T-cell (primary cell): ENCODE measurements around the gene CBARP. TPM values are rescaled to one million over a fixed set of nuclear protein-coding genes. Genes with fewer than 3 reads are reported as not detected.
A peak's percentile ranks its signal among the peaks of the same experiment; 100 is the strongest.

Source experiments
- ATAC-seq, 4 experiments: fragments of 200-7000 bp in 3 of 4; fragments of 150-1000 bp in 1 of 4; cut with Tn5 transposase; replicated peaks in 1 of 4; 1 replicate in 3 of 4; 2 replicates in 1 of 4; pipeline ENCODE4 v1.10.0; 2021; ENCODE audit warnings: moderate library complexity in 3 of 4, mild to moderate bottlenecking in 2 of 4, moderate number of reproducible peaks in 1 of 4
- CTCF ChIA-PET, 2 donors: fragments of 300-600 bp; sonication (Branson Sonifier 250); formaldehyde crosslinking; loops; one replicate each; lab custom pipeline; 2022; ENCODE audit warnings: antibody characterized with exemption in 2 of 2; lab: Charles Lee
- POLR2A ChIA-PET, 2 donors: fragments of 300-600 bp; sonication (Branson Sonifier 250); formaldehyde crosslinking; loops; one replicate each; lab custom pipeline; 2022; ENCODE audit warnings: antibody characterized with exemption in 2 of 2; lab: Charles Lee
- DNase-seq, 35 experiments: peaks; one replicate each; pipeline versions ENCODE4 v3.0.0 to v3.0.0-alpha.2; 2013 to 2023
- H3K27ac ChIP-seq: one replicate; pipeline ENCODE4 v1.5.1; 2013; ENCODE audit warnings: low read length
- H3K27me3 ChIP-seq, 2 experiments: replicated peaks in 1 of 2; 1 replicate in 1 of 2; 2 replicates in 1 of 2; pipeline versions ENCODE4 v1.6.1 to v1.7.0; 2013; ENCODE audit warnings: low read length in 1 of 2, mixed read lengths in 1 of 2; ENCODE audit not compliant: control insufficient read depth in 2 of 2, insufficient read depth in 2 of 2; ENCODE audit errors: extremely low read depth in 1 of 2
- H3K36me3 ChIP-seq, 2 donors: 1 replicate in 1 of 2; 2 replicates in 1 of 2; pipeline versions ENCODE4 v1.6.1 to v1.7.0; 2013; ENCODE audit warnings: low read length in 1 of 2; ENCODE audit not compliant: control insufficient read depth in 2 of 2, insufficient read depth in 1 of 2; ENCODE audit errors: extremely low read depth in 1 of 2
- H3K4me1 ChIP-seq, 2 experiments: 1 replicate in 1 of 2; 2 replicates in 1 of 2; pipeline versions ENCODE4 v1.6.1 to v1.7.0; 2013; ENCODE audit warnings: low read length in 2 of 2, mixed read lengths in 1 of 2; ENCODE audit not compliant: insufficient read depth in 2 of 2, control insufficient read depth in 1 of 2; ENCODE audit errors: extremely low read depth in 1 of 2
- H3K4me3 ChIP-seq, 2 donors: 1 replicate in 1 of 2; 2 replicates in 1 of 2; pipeline versions ENCODE4 v1.5.1 to v1.7.0; 2013; ENCODE audit warnings: mild to moderate bottlenecking in 2 of 2, low read length in 1 of 2, moderate library complexity in 1 of 2; ENCODE audit not compliant: control insufficient read depth in 1 of 2; ENCODE audit errors: extremely low read depth in 1 of 2
- H3K9me3 ChIP-seq: 2 replicates; pipeline ENCODE4 v1.7.0; 2013
- H3K27ac Mint-ChIP-seq, 2 donors: one replicate each; pipeline ENCODE4 v1.8.0; 2020 to 2021; ENCODE audit warnings: mild to moderate bottlenecking in 2 of 2, mixed read lengths in 2 of 2
- H3K27me3 Mint-ChIP-seq, 2 donors: one replicate each; pipeline ENCODE4 v1.8.0; 2021 to 2022; ENCODE audit warnings: mixed read lengths in 2 of 2
- H3K36me3 Mint-ChIP-seq: one replicate; pipeline ENCODE4 v1.8.0; 2021; ENCODE audit warnings: mixed read lengths
- H3K4me1 Mint-ChIP-seq, 3 donors: one replicate each; pipeline ENCODE4 v1.8.0; 2020 to 2022; ENCODE audit warnings: mixed read lengths in 3 of 3, mild to moderate bottlenecking in 1 of 3
- H3K4me3 Mint-ChIP-seq, 3 donors: one replicate each; pipeline ENCODE4 v1.8.0; 2020 to 2022; ENCODE audit warnings: mild to moderate bottlenecking in 3 of 3, mixed read lengths in 3 of 3, moderate library complexity in 3 of 3
- H3K9me3 Mint-ChIP-seq, 3 donors: one replicate each; pipeline ENCODE4 v1.8.0; 2020 to 2022; ENCODE audit warnings: mixed read lengths in 3 of 3
- WGBS: methylation state at CpG from one replicate; pipeline ENCODE4 v1.1.5; 2013; ENCODE audit warnings: missing lambda C conversion rate; ENCODE audit not compliant: insufficient coverage; 5-methylcytosine and 5-hydroxymethylcytosine counted together
- total RNA-seq, 35 experiments: library from RNA in 6 of 35; stranded (reverse) in 6 of 35; fragments of 120-200 nt in 1 of 35; gene quantifications; one replicate each; pipeline versions ENCODE4 v1.2.1 to v1.2.4 and lab custom pipeline; 2013 to 2026

CBARP gene
- total RNA-seq, 5 donors from 2014 or later (not counting 1 experiment from before 2014, with no cell fraction given) = 0.08 to 0.36 (median 0.23) TPM; not detected in 1

GRCh38 chr19:1258707-1259205 lies 21.0 kb upstream of the CBARP start:
- no peaks in the 10 kb centered on the region for H3K27me3 Mint-ChIP-seq
- Histone ChIP-seq H3K4me1 (peaks cover 40 to 92% of the 10 kb centered on the region in 2 experiments), H3K27ac (peak overlapping the region; percentile 99), H3K36me3 (peaks cover 13 to 45% of the 10 kb centered on the region in 2 donors), H3K4me3 (peak overlapping the region; percentile 54 to 63), H3K27me3 (no peaks in the 10 kb centered on the region), H3K9me3 (no peaks in the 10 kb centered on the region)
- peaks cover 12% of the 10 kb centered on the region for H3K36me3 Mint-ChIP-seq
- ATAC-seq (peak in 2 of 4 experiments; percentile 1 to 8), DNase-seq (peak in 3 of 35 experiments; percentile 27 to 50 (median 31))
- CTCF ChIA-PET = interaction anchor here in 1 of 2 donors (1.0 to 2.0 kb wide), 3 partner anchors 8 to 15 kb away, joined by 3 to 5 read pairs (median 5); partner anchors contain the start of gene CIRBP
- H3K9me3 Mint-ChIP-seq = no peaks in the 10 kb centered on the region
- H3K27ac Mint-ChIP-seq = peak overlapping the region; percentile 98
- POLR2A ChIA-PET = interaction anchor here (0.6 to 2.7 kb wide), 4 partner anchors 10 to 275 kb away, joined by 6 to 24 read pairs (median 7); partner anchors contain the start of gene CIRBP (in 1 of the 2)
- peak overlapping the region; percentile 83 to 87 (median 84) for H3K4me3 Mint-ChIP-seq
- WGBS = 0% methylated on average over 2 of the region's 15 CpGs
- H3K4me1 Mint-ChIP-seq = peaks cover 53 to 65% (median 56%) of the 10 kb centered on the region in 3 donors

- DNase-seq = no peak
- Mint-ChIP-seq H3K27me3 (no peaks in the 10 kb centered on the region), H3K9me3 (no peaks in the 10 kb centered on the region), H3K4me1 (peaks cover 55 to 67% (median 57%) of the 10 kb centered on the region in 3 donors), H3K27ac (peak overlapping the region; percentile 98), H3K4me3 (peak overlapping the region; percentile 6 to 87 (median 84)), H3K36me3 (peaks cover 12% of the 10 kb centered on the region)
- Histone ChIP-seq H3K9me3 (no peaks in the 10 kb centered on the region), H3K27ac (peak overlapping the region; percentile 99), H3K36me3 (peaks cover 13 to 50% of the 10 kb centered on the region in 2 donors), H3K4me1 (peaks cover 44 to 96% of the 10 kb centered on the region in 2 experiments), H3K27me3 (no peaks in the 10 kb centered on the region), H3K4me3 (peak overlapping the region in 1 of 2 donors; percentile 54)
- WGBS = 65% methylated on average over 5 of the region's 8 CpGs
- ChIA-PET POLR2A (interaction anchor here (0.6 to 2.7 kb wide), 4 partner anchors 11 to 274 kb away, joined by 6 to 24 read pairs (median 7); partner anchors contain the start of gene CIRBP (in 1 of the 2)), CTCF (interaction anchor here in 1 of 2 donors (1.0 to 2.0 kb wide), 3 partner anchors 9 to 14 kb away, joined by 3 to 5 read pairs (median 5); partner anchors contain the start of gene CIRBP)
- ATAC-seq = no peak
Observed at GRCh38 chr19:1258163-1258492, 20.3 kb upstream of the CBARP start.

DNA sequence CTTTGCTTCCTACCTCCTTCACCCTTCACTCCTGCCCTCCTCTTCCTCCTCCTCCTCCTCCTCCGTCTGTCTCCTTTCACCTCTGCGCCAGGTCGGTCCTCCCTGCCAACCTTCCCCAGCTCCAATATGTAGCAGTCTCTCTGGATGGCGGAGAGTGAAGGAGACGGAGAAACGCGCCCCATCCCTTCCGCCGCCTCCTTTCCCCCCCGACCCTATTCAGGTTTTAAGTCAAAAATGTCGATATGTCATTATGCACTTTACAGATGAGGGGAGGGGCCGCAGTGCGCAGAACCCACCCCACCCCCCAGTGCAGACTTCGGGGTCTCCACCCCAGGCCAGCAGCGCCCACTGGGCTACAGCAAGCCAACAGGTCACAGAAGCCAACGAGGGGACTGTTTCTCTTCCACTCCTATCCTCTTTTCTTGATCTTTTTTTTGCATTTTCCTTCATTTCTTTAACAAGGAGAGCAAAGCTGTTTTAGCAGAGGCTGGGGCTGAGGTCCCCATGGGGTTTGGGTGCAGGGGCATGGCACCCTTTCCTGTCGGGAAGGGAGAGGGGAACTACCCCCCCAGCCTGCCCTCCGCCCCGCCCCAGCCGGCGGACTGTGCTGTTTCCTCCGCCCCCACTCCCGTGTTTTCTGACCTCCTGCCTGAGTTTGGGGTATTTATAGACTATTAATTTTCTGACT lies 19.8 kb upstream of the CBARP start:
- DNase-seq (no peak), ATAC-seq (no peak)
- peaks cover 52 to 62% (median 54%) of the 10 kb centered on the region in 3 donors for H3K4me1 Mint-ChIP-seq
- Histone ChIP-seq H3K4me3 (no peak overlapping the region), H3K27me3 (no peaks in the 10 kb centered on the region), H3K36me3 (peaks cover 13 to 50% of the 10 kb centered on the region in 2 donors), H3K4me1 (peaks cover 39 to 95% of the 10 kb centered on the region in 2 experiments), H3K9me3 (no peaks in the 10 kb centered on the region), H3K27ac (peak overlapping the region; percentile 99)
- H3K36me3 Mint-ChIP-seq = peaks cover 12% of the 10 kb centered on the region
- peak overlapping the region; percentile 98 for H3K27ac Mint-ChIP-seq
- POLR2A ChIA-PET = no interaction called here
- CTCF ChIA-PET = interaction anchor here in 1 of 2 donors (1.5 kb wide), 1 partner anchor 11 kb away, joined by 5 read pairs; the partner anchor contains the start of gene CIRBP
- H3K9me3 Mint-ChIP-seq = no peaks in the 10 kb centered on the region
- H3K4me3 Mint-ChIP-seq = peak overlapping the region; percentile 13 to 87 (median 17)
- 76% methylated on average over 6 of the region's 23 CpGs for WGBS
- H3K27me3 Mint-ChIP-seq = no peaks in the 10 kb centered on the region

GRCh38 chr19:1256646-1257474 lies 19.1 kb upstream of the CBARP start:
- Histone ChIP-seq H3K27me3 (no peaks in the 10 kb centered on the region), H3K9me3 (no peaks in the 10 kb centered on the region), H3K27ac (peak overlapping the region; percentile 99), H3K36me3 (peaks cover 13 to 51% of the 10 kb centered on the region in 2 donors), H3K4me1 (peaks cover 33 to 95% of the 10 kb centered on the region in 2 experiments), H3K4me3 (no peak overlapping the region)
- no peak for DNase-seq
- no peak for ATAC-seq
- peak overlapping the region; percentile 98 for H3K27ac Mint-ChIP-seq
- H3K4me1 Mint-ChIP-seq = peaks cover 49 to 57% (median 51%) of the 10 kb centered on the region in 3 donors
- H3K27me3 Mint-ChIP-seq = no peaks in the 10 kb centered on the region
- WGBS = 91% methylated on average over 34 of the region's 46 CpGs
- peak overlapping the region in 1 of 3 donors; percentile 87 for H3K4me3 Mint-ChIP-seq
- H3K36me3 Mint-ChIP-seq = peaks cover 12% of the 10 kb centered on the region
- ChIA-PET CTCF (no interaction called here), POLR2A (no interaction called here)
- no peaks in the 10 kb centered on the region for H3K9me3 Mint-ChIP-seq

DNA sequence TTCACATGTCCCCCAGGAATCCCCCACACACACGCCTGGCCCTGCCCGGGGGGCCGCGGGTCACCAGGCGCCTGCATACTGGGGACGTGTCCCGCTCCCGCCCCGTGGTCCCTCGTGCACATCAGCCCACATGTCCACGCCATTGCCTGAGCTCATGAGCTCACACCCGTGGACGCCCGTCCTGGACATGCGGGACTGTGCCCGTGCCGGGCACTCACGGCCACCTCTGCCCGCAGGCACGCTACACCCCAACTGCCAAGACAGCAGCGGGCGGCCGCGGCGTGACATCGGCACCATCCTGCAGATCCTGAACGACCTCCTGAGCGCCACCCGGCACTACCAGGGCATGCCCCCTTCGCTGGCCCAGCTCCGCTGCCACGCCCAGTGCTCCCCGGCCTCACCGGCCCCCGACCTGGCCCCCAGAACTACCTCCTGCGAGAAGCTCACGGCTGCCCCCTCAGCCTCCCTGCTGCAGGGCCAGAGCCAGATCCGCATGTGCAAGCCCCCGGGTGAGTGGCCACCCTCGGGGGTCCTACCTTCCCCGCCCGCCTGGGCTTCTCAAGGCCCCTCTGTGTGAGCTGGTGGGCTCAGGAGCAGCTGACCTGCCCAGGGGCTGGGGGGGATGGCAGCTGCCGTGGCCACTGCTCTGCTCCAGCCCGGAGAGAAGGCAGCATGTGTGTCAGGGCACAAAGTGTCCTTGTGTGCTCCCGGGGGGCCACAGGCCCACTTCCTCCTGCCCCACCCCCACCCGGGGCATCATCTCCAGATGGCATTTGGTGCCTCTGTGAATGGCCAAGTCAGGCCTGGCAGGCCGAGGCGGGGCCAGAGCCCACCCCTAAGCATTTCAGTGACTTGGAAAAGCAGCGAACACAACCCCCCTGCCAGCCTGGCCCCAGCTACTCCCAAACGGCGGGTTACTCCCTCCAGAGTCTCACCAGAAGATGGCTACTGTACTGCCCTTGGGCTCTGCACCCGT lies 17.7 kb upstream of the CBARP start:
- Mint-ChIP-seq H3K9me3 (no peaks in the 10 kb centered on the region), H3K27ac (peak overlapping the region; percentile 61 to 78), H3K27me3 (no peaks in the 10 kb centered on the region), H3K36me3 (peaks cover 16% of the 10 kb centered on the region), H3K4me1 (peaks cover 44 to 54% (median 45%) of the 10 kb centered on the region in 3 donors), H3K4me3 (peak overlapping the region in 2 of 3 donors; percentile 24 to 37)
- ChIA-PET CTCF (interaction anchor here in 1 of 2 donors (0.9 kb wide), 1 partner anchor 11 kb away, joined by 3 read pairs; no protein-coding TSS in a partner anchor), POLR2A (interaction anchor here (1.2 to 1.4 kb wide), 2 partner anchors 13 to 14 kb away, joined by 4 read pairs; partner anchors contain the start of gene CIRBP (in 1 of the 2))
- Histone ChIP-seq H3K27ac (no peak overlapping the region), H3K4me3 (no peak overlapping the region), H3K36me3 (peaks cover 13 to 56% of the 10 kb centered on the region in 2 donors), H3K27me3 (no peaks in the 10 kb centered on the region), H3K4me1 (peaks cover 28 to 90% of the 10 kb centered on the region in 2 experiments), H3K9me3 (no peaks in the 10 kb centered on the region)
- no peak for DNase-seq
- no peak for ATAC-seq
- 93% methylated on average over 43 of the region's 52 CpGs for WGBS
